T-helper 9 cell (primary cell): Measurements from ENCODE around the gene CRYGD.
"Not testable (repeated sequence)": the region's sequence is repeated elsewhere in the genome, so short reads cannot be mapped to it uniquely, and the experiment has no call there.

ENCODE experiments used
- DNase-seq: peaks from one replicate; pipeline ENCODE4 v3.0.0-alpha.2; 2020
- total RNA-seq, 2 donors: gene quantifications; one replicate each; lab custom pipeline; 2026; lab: John Stamatoyannopoulos, UW

The CRYGD gene
- total RNA-seq, result 0 reads per million in 2 donors

DNA sequence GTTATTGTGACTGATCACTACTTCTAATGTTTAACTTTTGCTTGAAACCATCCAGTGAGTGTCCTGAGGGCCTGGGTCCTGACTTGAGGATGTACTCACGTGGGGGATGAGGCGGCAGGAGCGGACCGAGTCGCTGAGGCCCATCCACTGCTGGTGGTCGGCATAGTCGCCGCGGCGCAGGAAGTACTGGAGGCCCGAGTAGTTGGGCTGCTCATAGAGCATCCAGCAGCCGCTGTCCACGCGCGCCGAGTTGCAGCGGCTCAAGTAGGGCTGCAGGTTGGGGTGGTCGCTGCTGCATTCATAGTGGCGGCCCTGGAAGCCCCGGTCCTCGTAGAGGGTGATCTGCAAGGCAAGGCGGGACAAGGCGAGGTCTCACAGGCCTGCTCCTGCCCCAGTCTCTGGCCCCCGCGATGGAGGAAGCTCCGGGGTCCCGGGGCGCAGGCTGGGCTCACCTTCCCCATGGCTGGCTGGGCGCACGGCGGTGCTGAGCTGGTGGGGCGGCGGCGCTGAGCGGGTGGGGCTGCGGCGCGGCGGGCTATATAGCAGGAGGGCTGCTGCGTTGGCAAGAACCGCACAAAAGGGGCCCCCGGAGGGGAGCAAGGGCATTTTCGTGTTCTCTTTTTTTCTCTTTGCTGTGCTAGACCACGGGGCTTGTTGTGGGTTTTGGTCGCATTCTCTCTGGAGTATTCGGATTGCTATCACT lies at the start of gene CRYGD:
Gene CRYGD, minus strand, starts transcription at position 512 of the 703 bp plus-strand sequence. Its CDS starts 51 bp downstream, at position 461.
- DNase-seq, result not testable (repeated sequence)

DNA sequence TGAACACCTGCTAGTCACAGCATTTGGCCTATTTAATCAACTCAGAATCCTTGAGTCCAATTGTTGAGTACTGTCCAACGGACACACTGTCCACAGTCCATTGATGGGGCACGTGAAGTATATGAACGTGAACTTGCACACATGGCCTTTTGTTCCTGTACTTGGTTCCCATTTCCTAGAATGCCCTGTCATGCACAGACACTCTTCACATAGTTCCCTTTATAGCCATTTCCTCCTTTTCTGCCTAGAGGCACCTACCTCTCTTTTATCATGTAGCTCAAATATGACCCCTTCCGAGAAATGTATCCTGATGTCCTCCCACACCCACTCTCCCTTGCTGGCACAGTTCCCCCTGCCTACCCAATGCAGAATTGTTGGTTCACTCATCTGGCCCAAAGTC lies 47.8 kb upstream of the CRYGD start:
- no peak for DNase-seq

- no peak for DNase-seq
Observed at GRCh38 chr2:208164951-208165755, 40.8 kb upstream of the CRYGD start.

- DNase-seq, result no peak
Observed at GRCh38 chr2:208163489-208163888, 39.2 kb upstream of the CRYGD start, which contains the start of gene CRYGA. Gene CRYGA (minus strand): TSS chr2:208163589. CDS start chr2:208163556, 33 bp downstream.

DNA sequence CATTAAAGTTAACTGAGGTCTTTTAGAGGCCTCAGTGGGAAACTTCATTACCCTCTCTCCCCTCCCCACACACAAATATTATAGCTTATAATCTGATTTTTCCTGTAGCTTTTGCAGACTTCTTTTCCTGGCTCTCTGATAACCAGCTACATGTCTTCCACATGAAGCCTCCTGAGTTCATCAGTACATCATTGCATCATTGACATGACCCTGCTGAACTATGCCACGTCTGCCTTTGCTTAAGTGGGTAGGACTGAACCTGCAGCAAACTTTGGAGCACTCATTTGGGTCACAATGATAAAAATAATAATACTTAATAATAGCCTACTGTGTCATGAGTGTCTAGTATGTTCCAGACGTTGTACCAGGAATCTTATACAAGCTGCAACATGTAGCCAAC lies 32.1 kb upstream of the CRYGD start:
- no peak for DNase-seq

- no peak for DNase-seq
Observed at GRCh38 chr2:208153156-208153555, 28.8 kb upstream of the CRYGD start.

DNA sequence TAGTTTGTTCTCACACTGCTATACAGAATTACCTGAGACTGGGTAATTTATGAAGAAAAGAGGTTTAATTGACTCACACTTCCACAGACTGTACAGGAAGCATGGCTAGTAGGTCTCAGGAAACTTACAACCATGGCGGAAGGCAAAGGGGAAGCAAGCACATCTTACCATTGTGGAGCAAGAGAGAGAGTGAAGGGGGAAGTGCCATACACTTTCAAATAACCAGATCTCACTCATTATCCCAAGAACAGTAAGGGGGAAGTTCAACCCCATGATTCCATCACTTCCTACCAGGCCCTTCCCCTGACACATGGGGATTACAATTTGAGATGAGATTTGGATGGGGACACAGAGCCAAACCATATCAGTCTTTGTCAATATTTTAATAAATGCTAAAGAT lies 26.6 kb upstream of the CRYGD start:
- no peak for DNase-seq

DNA sequence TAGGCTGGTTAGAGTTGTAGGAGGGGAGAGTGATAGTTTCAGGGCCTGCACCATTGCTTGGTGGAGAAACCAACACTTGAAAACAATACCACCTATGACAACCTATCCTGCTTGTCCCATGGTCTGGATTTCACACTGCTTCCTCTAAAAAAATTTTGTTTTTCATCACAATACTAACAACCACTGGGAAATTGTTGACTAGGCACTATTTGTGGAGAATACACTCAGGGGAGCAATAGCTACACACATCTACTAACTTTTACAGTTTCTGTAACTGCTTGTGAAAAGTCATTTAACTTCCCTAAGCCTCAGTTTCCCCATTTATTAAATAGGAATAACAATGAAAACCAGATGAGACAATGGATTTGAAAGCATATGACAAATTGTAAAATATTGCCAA lies 25.8 kb upstream of the CRYGD start:
- DNase-seq, result no peak

- no peak for DNase-seq
Observed at GRCh38 chr2:208148803-208149202, 24.5 kb upstream of the CRYGD start.

- no peak for DNase-seq
Observed at GRCh38 chr2:208147759-208148158, 23.4 kb upstream of the CRYGD start.

DNA sequence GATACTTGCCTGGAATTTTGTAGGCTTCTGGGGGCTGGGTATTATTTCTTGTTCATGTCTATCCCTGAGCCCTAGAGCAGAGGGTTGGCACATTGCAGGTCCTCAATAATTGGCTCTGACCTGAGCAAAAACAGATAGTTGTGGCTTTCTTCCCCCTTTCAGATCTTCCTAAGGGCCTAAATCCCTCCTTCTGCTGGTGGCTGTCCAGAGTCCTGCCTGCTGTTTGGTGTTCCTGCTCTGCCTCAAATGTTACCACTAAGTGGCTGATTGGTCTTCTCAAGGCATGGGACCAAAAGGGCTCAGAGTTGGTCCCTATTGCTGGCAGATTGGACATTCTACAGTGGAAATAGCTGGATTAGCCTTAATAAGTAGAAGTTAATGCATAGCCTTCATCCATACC lies 22.7 kb upstream of the CRYGD start:
- DNase-seq, result no peak

DNA sequence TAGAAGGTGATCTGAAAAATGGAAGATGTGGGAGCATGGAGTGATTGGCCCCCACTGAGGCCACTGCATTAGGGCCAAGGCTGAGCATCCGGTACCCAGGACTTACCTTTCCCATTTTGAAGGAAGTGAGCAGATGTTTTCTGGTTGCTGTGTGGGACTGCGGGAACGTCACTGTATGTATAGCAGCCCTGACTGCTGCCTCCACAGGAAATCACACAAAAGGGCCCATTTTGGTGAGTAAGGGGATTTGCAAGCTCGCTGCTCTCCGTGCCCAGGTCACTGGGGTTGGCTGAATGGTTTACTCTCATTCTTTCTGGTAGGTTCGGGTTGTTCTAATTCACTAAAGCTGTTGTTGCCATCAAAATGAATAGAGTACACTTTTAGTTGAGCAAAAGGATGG lies 21.7 kb upstream of the CRYGD start, which contains the start of gene CRYGB:
Gene CRYGB, minus strand, starts transcription at position 153 of the 400 bp plus-strand sequence. Its CDS starts 38 bp downstream, at position 115.
- no peak for DNase-seq

DNA sequence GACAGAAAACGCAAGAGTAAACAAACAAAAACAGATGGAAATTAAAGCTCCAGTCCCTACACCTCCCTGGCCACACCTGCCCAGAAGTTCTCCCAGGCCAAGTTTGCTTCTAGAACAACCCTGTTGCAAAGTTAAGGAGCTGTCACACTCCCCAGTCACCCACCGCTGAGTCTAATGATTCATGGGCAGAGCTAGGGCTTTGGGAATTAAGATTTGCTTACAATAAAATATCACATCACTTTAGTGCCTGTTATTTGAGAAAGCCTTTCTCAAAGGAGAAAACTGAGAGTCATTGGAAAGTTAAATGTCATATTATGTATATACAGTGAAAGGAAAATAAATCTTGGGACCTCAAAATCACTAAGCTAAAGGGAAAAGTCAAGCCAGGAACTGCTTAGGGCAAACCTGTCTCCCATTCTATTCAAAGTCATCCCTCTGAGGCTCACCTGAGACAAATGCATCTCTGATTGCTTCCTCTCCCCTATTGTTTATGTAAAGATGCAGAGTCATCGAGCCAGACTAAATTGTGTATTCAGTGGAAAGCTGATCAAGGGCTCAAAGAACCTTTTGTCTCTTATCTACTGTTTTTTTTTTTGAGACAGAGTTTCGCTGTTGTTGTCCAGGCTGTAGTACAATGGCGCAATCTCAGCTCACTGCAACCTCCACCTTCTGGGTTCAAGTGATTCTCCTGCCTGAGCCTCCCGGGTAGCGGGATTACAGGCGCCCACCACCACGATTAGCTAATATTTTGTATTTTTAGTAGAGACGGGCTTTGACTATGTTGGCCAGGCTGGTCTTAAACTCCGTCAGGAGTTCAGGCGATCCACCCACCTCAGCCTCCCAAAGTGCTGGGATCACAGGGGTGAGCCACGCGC lies 18.8 kb upstream of the CRYGD start:
- no peak for DNase-seq

DNA sequence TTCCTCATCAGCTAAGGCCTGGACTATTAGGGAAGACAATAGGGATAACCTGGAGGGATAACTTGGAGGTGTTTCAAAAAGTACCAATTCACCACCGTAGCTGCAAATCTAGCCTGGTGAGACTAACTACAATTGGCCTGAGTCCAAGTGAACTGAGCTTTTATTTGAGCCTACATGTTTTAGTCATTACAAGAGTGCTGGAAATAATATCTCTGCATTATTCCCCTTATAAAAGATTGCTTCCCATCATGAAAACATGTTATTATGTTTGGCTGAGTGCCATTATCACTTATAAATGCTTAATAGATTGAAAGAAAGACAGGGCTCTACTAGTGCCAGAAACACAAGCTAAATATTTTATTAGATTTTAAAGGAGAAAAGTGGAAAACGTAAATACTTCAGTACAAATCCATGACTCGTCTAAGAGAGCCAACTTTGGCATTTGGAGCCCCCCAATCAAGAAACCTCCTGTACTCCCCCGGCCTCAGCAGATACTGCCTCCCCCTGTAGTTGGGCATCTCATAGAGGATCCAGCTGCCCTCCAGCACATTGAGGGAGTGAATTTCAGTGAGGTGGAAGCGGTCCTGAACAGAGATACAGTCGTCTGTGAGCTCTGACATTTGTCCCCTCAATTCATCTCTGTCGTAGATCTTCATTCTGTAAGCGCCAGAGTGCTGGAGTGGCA lies 18.1 kb upstream of the CRYGD start:
- no peak for DNase-seq

- no peak for DNase-seq
Observed at GRCh38 chr2:208139447-208139846, 15.1 kb upstream of the CRYGD start.

DNA sequence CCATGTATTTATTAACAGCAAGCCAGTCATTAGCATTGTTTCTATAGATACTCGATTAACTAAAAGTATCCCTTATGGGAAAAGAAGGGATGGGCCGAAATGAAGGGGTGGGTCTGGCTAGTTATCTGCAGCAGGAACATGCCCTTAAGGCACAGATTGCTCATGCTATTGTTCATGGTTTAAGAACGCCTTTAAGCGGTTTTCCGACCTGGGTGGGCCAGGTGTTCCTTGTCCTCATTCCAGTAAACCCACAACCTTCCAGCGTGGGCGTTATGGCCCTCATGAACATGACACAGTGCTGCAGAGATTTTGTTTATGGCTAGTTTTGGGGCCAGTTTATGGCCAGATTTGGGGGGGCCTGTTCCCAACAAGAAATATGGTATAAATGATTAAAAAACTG lies 14.0 kb upstream of the CRYGD start:
- DNase-seq, result not testable (repeated sequence)

DNA sequence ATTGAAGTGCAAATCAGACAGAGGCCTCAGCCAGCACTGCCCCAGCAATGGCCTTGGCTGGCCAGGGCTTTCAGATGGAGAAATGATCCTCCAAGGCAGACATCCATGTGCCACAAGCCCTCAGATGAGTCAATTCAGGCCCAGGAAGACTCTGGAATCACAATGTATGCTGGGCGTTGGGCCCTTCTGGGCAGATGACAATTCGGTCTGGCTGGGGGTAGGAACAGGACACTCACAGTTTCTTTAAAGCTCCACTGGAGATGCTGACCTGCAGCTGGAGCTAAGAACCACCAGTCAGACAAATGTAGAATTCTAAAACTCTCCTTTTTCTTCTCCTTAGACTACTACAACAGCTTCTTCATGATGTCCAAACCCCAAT lies 12.4 kb upstream of the CRYGD start:
- no peak for DNase-seq

DNA sequence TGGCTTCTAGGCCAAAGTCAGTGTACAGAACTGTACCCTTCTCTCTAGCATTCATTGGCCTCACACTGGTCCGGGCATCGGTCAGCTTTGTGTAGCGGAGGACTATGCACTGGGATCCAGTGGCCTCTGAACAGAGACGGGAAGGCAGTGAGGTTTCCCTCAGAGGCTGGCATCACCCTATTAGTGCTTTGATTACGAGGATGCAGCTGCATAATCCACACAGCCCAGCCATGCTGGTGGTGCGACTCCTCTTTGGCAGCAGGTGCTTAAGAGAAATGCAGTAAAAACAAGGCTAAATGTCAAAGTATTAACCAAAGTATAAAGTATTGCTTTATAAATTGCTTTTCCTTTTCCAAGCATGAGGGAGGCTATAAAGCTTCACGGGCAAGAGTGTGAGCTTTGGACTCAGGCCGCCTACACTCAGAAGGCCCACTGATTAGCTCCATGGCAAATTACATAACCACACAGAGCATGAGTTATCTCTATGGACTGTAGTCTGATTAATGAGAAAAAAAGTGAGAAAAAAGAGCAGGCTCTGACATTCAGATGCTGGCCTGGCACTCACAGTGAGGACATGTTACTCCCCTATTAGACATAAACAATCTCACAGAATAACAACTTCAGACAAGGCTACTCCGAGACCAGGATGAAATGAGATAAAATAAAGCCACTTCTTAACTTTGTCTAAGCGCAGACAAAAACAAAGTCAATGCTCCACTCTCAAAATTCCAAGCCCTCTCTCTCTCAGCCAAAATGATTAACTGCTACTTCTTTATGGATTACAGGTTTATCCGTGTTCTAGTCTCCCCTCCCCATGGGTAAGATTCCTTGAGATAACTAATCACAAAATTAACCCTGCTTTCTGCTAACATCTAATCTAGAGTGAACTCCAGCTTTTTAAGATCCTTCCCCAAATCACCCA lies 11.7 kb upstream of the CRYGD start:
- DNase-seq, result no peak

DNA sequence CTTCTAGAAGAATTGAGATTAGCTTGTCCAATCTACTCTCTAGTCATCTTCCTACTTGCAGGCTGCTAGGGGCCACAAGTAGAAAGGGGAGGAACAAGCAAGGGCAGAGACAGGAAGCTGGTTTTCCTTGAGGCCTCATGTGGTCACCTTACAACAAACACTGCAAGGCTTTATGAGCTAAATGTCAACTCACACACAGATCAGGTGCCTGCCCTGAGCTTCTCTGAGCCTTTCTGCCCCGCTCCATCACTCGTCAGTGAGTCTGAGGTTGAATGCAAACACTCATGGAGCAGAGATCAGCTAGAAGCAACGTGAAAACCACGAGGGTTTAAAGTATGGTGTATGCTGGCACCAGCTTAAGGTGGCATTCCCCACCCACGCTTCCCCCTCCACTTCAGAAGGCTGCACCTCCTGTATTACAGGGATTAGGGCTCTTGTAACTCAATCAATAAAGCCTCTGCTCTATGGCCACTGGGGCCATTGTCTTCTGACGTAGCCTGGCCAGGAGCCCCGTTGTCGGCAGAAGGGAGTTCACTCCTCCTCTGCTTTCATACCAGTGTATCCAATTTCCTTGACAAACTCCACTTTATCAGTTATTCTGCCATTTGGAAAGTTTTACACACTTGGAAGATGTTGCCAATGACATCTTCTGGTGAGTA lies 10.7 kb upstream of the CRYGD start:
- no peak for DNase-seq

- no peak for DNase-seq
Observed at GRCh38 chr2:208130712-208131110, 6.4 kb upstream of the CRYGD start.
